Smooth muscle cell of trachea (primary cell): Measurements from ENCODE around the gene MON2. TPM values are rescaled to one million over a fixed set of nuclear protein-coding genes. Genes with fewer than 3 reads are reported as not detected.

Experiments
- total RNA-seq: library from RNA; depleted of rRNA; stranded (reverse); fragments of >200 nt; gene quantifications from 2 replicates; pipeline ENCODE4 v1.2.1, GENCODE V29; 2014

Gene MON2
- 48.6 and 88.9 TPM in 2 replicates for total RNA-seq

GRCh38 chr12:62466594-62467491 lies at the start of gene MON2:
Gene MON2, plus strand, starts transcription at chr12:62466826. Its CDS starts 382 bp downstream, at chr12:62467208.

Other genes with a start within 250 kb of the MON2 start
- 42.7 and 65.6 TPM in 2 replicates for gene USP15, start 206.4 kb upstream of the MON2 start, total RNA-seq